ENCODE data around the gene CD84. TPM values are rescaled to one million over a fixed set of nuclear protein-coding genes. Genes with fewer than 3 reads are reported as not detected.
A peak's percentile ranks its signal among the peaks of the same experiment; 100 is the strongest.

CD84 gene
- total RNA-seq, 3 donors from 2014 or later (not counting 1 experiment from before 2014, with no cell fraction given) = 11.1 to 56.7 (median 12.9) TPM

DNA sequence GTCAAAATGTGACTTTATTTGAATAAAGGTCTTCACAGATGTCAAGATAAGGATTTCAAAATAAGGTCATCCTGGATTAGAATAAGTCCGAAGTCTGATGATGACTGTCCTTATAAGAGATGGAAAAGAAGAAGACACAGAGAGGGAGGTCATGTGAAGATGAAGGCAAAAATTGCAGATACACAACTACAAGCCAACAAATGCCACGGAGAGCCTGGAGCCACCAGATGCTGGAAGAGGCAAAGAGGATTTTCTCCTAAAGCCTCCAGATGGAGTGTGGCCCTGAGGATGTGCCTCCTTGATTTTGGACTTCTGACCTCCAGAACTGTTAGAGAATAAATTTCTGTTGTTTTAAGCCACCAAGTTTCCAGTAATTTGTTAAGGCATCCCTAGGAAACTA lies 36.4 kb upstream of the CD84 start:
- H3K9me3 ChIP-seq (ENCODE audit: control insufficient read depth, insufficient read depth, low read length) = no peaks in the 10 kb centered on the region
- H3K4me1 ChIP-seq (ENCODE audit: control insufficient read depth, insufficient read depth, low read length) = no peaks in the 10 kb centered on the region
- Mint-ChIP-seq H3K9me3 (no peaks in the 10 kb centered on the region), H3K4me3 (no peak overlapping the region), H3K27ac (no peak overlapping the region), H3K4me1 (peaks cover 7% of the 10 kb centered on the region in 2 donors), H3K36me3 (no peaks in the 10 kb centered on the region), H3K27me3 (ENCODE audit: low read depth in 2 of 2) (peaks cover 12 to 17% of the 10 kb centered on the region in 2 donors)
- H3K27ac ChIP-seq (ENCODE audit: low read length) = no peak overlapping the region
- intact Hi-C loops (cut with micrococcal nuclease) = no loop called here
- WGBS (ENCODE audit: insufficient coverage) = 76% methylated on average over 2 of the region's 2 CpGs
- no peak for ATAC-seq
- TF ChIP-seq CTCF (IDR thresholded peaks at IDR 0.05) = no peak
- H3K36me3 ChIP-seq (ENCODE audit: control insufficient read depth, insufficient read depth, low read length) = no peaks in the 10 kb centered on the region
- DNase-seq = no peak
- no peaks in the 10 kb centered on the region for H3K27me3 ChIP-seq (ENCODE audit: control insufficient read depth, insufficient read depth, low read length)
- H3K4me3 ChIP-seq (ENCODE audit: low read length) = no peak overlapping the region

DNA sequence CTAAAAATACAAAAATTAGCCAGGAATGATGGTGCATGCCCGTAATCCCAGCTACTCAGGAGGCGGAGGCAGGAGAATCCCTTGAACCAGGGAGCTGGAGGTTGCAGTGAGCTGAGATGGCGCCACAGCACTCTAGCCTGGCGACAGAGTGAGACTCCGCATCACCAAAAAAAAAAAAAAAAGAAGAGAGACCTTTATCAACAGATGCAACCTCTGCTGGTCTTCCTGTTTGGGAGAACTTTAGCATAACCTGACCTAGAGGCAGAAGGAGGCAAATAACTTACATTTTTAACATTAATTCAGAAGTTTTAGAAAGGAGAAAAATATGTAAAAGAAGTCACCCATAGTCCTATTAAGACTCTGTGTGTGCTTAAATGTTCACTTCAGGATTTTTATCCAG lies 35.1 kb upstream of the CD84 start:
- Histone ChIP-seq H3K27me3 (ENCODE audit: control insufficient read depth, insufficient read depth, low read length) (no peaks in the 10 kb centered on the region), H3K4me3 (ENCODE audit: low read length) (no peak overlapping the region), H3K36me3 (ENCODE audit: control insufficient read depth, insufficient read depth, low read length) (no peaks in the 10 kb centered on the region), H3K9me3 (ENCODE audit: control insufficient read depth, insufficient read depth, low read length) (no peaks in the 10 kb centered on the region), H3K4me1 (ENCODE audit: control insufficient read depth, insufficient read depth, low read length) (no peaks in the 10 kb centered on the region), H3K27ac (ENCODE audit: low read length) (no peak overlapping the region)
- ATAC-seq (no peak), DNase-seq (peak in 1 of 2 donors; percentile 33)
- H3K36me3 Mint-ChIP-seq = no peaks in the 10 kb centered on the region
- no peak overlapping the region for H3K4me3 Mint-ChIP-seq
- 88% methylated on average over 5 of the region's 5 CpGs for WGBS (ENCODE audit: insufficient coverage)
- intact Hi-C loops (cut with micrococcal nuclease) = no loop called here
- no peak overlapping the region for H3K27ac Mint-ChIP-seq
- TF ChIP-seq CTCF (IDR thresholded peaks at IDR 0.05) = no peak
- H3K27me3 Mint-ChIP-seq (ENCODE audit: low read depth in 2 of 2) = peaks cover 12 to 17% of the 10 kb centered on the region in 2 donors
- peaks cover 7% of the 10 kb centered on the region in 2 donors for H3K4me1 Mint-ChIP-seq
- H3K9me3 Mint-ChIP-seq = no peaks in the 10 kb centered on the region

- Mint-ChIP-seq H3K36me3 (no peaks in the 10 kb centered on the region), H3K4me1 (no peaks in the 10 kb centered on the region), H3K9me3 (no peaks in the 10 kb centered on the region), H3K4me3 (no peak overlapping the region), H3K27ac (no peak overlapping the region), H3K27me3 (ENCODE audit: low read depth in 2 of 2) (peaks cover 12 to 17% of the 10 kb centered on the region in 2 donors)
- H3K27ac ChIP-seq (ENCODE audit: low read length) = no peak overlapping the region
- no peaks in the 10 kb centered on the region for H3K4me1 ChIP-seq (ENCODE audit: control insufficient read depth, insufficient read depth, low read length)
- H3K27me3 ChIP-seq (ENCODE audit: control insufficient read depth, insufficient read depth, low read length) = no peaks in the 10 kb centered on the region
- H3K36me3 ChIP-seq (ENCODE audit: control insufficient read depth, insufficient read depth, low read length) = no peaks in the 10 kb centered on the region
- WGBS (ENCODE audit: insufficient coverage) = 91% methylated on average over 6 of the region's 6 CpGs
- DNase-seq = no peak
- H3K9me3 ChIP-seq (ENCODE audit: control insufficient read depth, insufficient read depth, low read length) = no peaks in the 10 kb centered on the region
- no peak for ATAC-seq
- intact Hi-C loops (cut with micrococcal nuclease) = no loop called here
- no peak for TF ChIP-seq CTCF (IDR thresholded peaks at IDR 0.05)
- H3K4me3 ChIP-seq (ENCODE audit: low read length) = no peak overlapping the region
These were observed 33.4 kb upstream of the CD84 start for GRCh38 chr1:160612613-160613218.

All from natural killer cell (primary cell).